Thyroid gland (tissue), 4 donors: ENCODE measurements around the gene TNFAIP1. TPM values are rescaled to one million over a fixed set of nuclear protein-coding genes. Genes with fewer than 3 reads are reported as not detected.

Experiments used
- DNase-seq, 2 donors: peaks; one replicate each; pipeline ENCODE4 v3.0.0-alpha.2; 2019
- H3K27ac ChIP-seq, 3 donors: fragments of 200-600 bp; sonication (generic); 1 replicate in 2 of 3; 2 replicates in 1 of 3; pipeline ENCODE4 v1.5.1; 2016 to 2019; ENCODE audit warnings: mild to moderate bottlenecking in 1 of 3, moderate library complexity in 1 of 3
- H3K27me3 ChIP-seq: fragments of 200-600 bp; sonication (generic); one replicate; pipeline ENCODE4 v1.5.1; 2019
- H3K36me3 ChIP-seq, 2 donors: fragments of 200-600 bp; sonication (generic); one replicate each; pipeline ENCODE4 v1.5.1; 2016 to 2019
- H3K4me1 ChIP-seq, 2 donors: fragments of 200-600 bp; sonication (generic); one replicate each; pipeline ENCODE4 v1.5.1; 2017 to 2019
- H3K4me3 ChIP-seq, 3 donors: fragments of 200-600 bp; sonication (generic); replicated peaks in 1 of 3; 1 replicate in 2 of 3; 2 replicates in 1 of 3; pipeline ENCODE4 v1.5.1; 2016; ENCODE audit warnings: mild to moderate bottlenecking in 1 of 3
- H3K9me3 ChIP-seq: fragments of 200-600 bp; sonication (generic); one replicate; pipeline ENCODE4 v1.5.1; 2017
- POLR2A ChIP-seq, 2 donors: fragments of 450-650 bp; IDR thresholded peaks; one replicate each; pipeline ENCODE4 v1.6.1; 2017; ENCODE audit warnings: antibody characterized with exemption in 2 of 2, mild to moderate bottlenecking in 2 of 2, moderate library complexity in 1 of 2
- WGBS, 2 donors: methylation state at CpG; one replicate each; pipeline ENCODE4 v1.1.5; 2017; 5-methylcytosine and 5-hydroxymethylcytosine counted together
- intact Hi-C: fragments of 100-400 bp; cut with DNase I; formaldehyde crosslinking; loops from one replicate; pipeline ENCODE4 v1.15.1; 2023
- total RNA-seq, 4 donors: library from RNA; depleted of rRNA; stranded (reverse); fragments of >200 nt; gene quantifications; one replicate each; pipeline ENCODE4 v1.2.3, GENCODE V29; 2016
- TF ChIP-seq, protein P1 (sequence below), 6 experiments: fragments of 200-600 bp in 3 of 6; fragments of 450-650 bp in 3 of 6; sonication (generic) in 3 of 6; IDR thresholded peaks; one replicate each; pipeline ENCODE4 v1.5.1; 2016 to 2019; ENCODE audit warnings: antibody characterized with exemption in 6 of 6, mild to moderate bottlenecking in 2 of 6, inconsistent platforms in 1 of 6, moderate library complexity in 1 of 6

TNFAIP1 gene
- total RNA-seq, 4 donors from 2014 or later: 28.4 to 36.9 (median 35.8) TPM

DNA sequence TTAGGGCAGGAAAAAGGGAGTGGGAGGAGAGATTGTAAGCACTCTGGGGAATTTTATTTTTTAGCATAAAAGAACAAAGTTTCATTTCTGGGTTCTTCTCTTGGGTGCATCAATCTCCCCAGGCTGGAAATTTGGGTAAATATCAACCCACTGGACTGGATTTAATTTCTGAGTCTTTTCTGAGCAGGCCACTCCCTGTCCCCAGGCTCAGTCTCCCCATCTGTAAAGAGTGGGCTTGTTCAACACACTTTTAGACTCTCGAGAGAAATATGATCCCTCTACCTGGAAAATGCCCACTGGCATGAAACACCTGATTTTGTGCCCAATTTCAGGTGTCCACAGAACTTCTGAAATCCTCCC lies 35.2 kb downstream of the TNFAIP1 start:
- no peaks in the 10 kb centered on the region for H3K36me3 ChIP-seq
- no peaks in the 10 kb centered on the region for H3K9me3 ChIP-seq
- peaks cover 15 to 25% of the 10 kb centered on the region in 2 donors for H3K4me1 ChIP-seq
- TF ChIP-seq POLR2A (IDR thresholded peaks at IDR 0.05): no peak
- TF ChIP-seq, protein P1, sequence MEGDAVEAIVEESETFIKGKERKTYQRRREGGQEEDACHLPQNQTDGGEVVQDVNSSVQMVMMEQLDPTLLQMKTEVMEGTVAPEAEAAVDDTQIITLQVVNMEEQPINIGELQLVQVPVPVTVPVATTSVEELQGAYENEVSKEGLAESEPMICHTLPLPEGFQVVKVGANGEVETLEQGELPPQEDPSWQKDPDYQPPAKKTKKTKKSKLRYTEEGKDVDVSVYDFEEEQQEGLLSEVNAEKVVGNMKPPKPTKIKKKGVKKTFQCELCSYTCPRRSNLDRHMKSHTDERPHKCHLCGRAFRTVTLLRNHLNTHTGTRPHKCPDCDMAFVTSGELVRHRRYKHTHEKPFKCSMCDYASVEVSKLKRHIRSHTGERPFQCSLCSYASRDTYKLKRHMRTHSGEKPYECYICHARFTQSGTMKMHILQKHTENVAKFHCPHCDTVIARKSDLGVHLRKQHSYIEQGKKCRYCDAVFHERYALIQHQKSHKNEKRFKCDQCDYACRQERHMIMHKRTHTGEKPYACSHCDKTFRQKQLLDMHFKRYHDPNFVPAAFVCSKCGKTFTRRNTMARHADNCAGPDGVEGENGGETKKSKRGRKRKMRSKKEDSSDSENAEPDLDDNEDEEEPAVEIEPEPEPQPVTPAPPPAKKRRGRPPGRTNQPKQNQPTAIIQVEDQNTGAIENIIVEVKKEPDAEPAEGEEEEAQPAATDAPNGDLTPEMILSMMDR (IDR thresholded peaks at IDR 0.05): no peak
- no peak for DNase-seq
- no peak overlapping the region for H3K4me3 ChIP-seq
- no peaks in the 10 kb centered on the region for H3K27me3 ChIP-seq
- H3K27ac ChIP-seq: no peak overlapping the region
- intact Hi-C loops: no loop called here
- 73 to 82% methylated on average over 1 of the region's 1 CpG for WGBS, 2 donors

- Histone ChIP-seq H3K4me1 (peaks cover 15 to 25% of the 10 kb centered on the region in 2 donors), H3K27ac (peak within 1 kb of the TSS in 1 of 3 donors; percentile 30), H3K27me3 (no peaks in the 10 kb centered on the region), H3K9me3 (no peaks in the 10 kb centered on the region), H3K36me3 (no peaks in the 10 kb centered on the region), H3K4me3 (peak within 1 kb of the TSS; percentile 11 to 45 (median 45))
- no peak for TF ChIP-seq POLR2A (IDR thresholded peaks at IDR 0.05)
- TF ChIP-seq, protein P1 (IDR thresholded peaks at IDR 0.05): no peak
- 1% methylated on average over 40 to 42 of the region's 80 CpGs for WGBS, 2 donors
- DNase-seq: peak; percentile 69 to 79
- intact Hi-C loops: no loop called here
Measured at GRCh38 chr17:28371245-28372202, 36.0 kb downstream of the TNFAIP1 start, which contains the start of gene SARM1. Gene SARM1 (plus strand): TSS chr17:28371694. CDS start chr17:28372033, 339 bp downstream.

- Histone ChIP-seq H3K27me3 (no peaks in the 10 kb centered on the region), H3K36me3 (no peaks in the 10 kb centered on the region), H3K4me3 (peak overlapping the region; percentile 11 to 45 (median 45)), H3K4me1 (peaks cover 15 to 25% of the 10 kb centered on the region in 2 donors), H3K9me3 (no peaks in the 10 kb centered on the region), H3K27ac (peak overlapping the region in 1 of 3 donors; percentile 30)
- peak; percentile 21 to 29 for DNase-seq
- intact Hi-C loops: no loop called here
- 19 to 61% methylated on average over 6 to 18 of the region's 53 CpGs for WGBS, 2 donors
- no peak for TF ChIP-seq POLR2A (IDR thresholded peaks at IDR 0.05)
- TF ChIP-seq, protein P1 (IDR thresholded peaks at IDR 0.05): no peak
Measured at GRCh38 chr17:28372203-28372944, 36.8 kb downstream of the TNFAIP1 start.

- H3K27me3 ChIP-seq: no peaks in the 10 kb centered on the region
- 84 to 88% methylated on average over 6 of the region's 6 CpGs for WGBS, 2 donors
- peaks cover 15 to 25% of the 10 kb centered on the region in 2 donors for H3K4me1 ChIP-seq
- intact Hi-C loops: no loop called here
- TF ChIP-seq POLR2A (IDR thresholded peaks at IDR 0.05): no peak
- TF ChIP-seq, protein P1 (IDR thresholded peaks at IDR 0.05): no peak
- no peak overlapping the region for H3K27ac ChIP-seq
- no peaks in the 10 kb centered on the region for H3K9me3 ChIP-seq
- peak overlapping the region in 1 of 3 donors; percentile 45 for H3K4me3 ChIP-seq
- no peak for DNase-seq
- no peaks in the 10 kb centered on the region for H3K36me3 ChIP-seq
Measured at GRCh38 chr17:28372945-28373274, 37.3 kb downstream of the TNFAIP1 start.
